ENCODE results near the gene TMEM60. TPM values are rescaled to one million over a fixed set of nuclear protein-coding genes. Genes with fewer than 3 reads are reported as not detected.

TMEM60 gene
- total and polyA plus RNA-seq, 12 donors: 4.7 to 15.6 (median 7.9) TPM

DNA sequence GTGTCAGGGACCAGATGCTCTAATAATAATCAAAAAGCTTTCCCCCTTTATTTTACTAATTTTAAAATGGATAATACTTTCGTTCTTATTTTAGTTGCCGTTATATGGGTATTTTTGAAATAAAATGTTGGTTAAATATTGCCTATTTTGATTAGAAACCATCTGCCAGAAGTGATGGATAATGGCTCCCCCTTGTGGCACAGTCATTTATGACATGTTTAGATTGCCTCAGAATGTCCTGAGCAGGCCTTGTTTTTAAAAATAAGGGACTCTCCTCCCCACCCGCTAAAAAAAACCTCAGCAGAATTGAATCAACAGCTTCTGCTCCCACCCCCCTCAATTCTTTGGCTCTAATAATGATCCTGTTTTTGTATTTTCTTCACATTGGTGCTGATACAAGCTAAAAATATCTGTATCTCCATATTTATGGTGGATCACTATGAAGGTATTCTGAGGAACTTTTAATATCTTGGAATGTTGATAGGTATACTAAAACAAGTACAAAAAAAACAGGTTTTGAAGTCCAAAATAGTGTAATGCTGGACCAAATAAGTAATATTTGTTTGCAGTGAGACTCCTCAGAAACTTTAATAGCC, 38.8 kb downstream of the TMEM60 start:
- Histone ChIP-seq H3K27me3 (no peaks in the 10 kb centered on the region), H3K4me1 (peaks cover 0 to 23% (median 15%) of the 10 kb centered on the region in 9 donors), H3K4me3 (no peak overlapping the region), H3K36me3 (peaks cover 0 to 3% (median 0%) of the 10 kb centered on the region in 9 donors), H3K27ac (peak overlapping the region in 1 of 10 donors; percentile 13), H3K9me3 (no peaks in the 10 kb centered on the region)
- TF ChIP-seq, protein P1, sequence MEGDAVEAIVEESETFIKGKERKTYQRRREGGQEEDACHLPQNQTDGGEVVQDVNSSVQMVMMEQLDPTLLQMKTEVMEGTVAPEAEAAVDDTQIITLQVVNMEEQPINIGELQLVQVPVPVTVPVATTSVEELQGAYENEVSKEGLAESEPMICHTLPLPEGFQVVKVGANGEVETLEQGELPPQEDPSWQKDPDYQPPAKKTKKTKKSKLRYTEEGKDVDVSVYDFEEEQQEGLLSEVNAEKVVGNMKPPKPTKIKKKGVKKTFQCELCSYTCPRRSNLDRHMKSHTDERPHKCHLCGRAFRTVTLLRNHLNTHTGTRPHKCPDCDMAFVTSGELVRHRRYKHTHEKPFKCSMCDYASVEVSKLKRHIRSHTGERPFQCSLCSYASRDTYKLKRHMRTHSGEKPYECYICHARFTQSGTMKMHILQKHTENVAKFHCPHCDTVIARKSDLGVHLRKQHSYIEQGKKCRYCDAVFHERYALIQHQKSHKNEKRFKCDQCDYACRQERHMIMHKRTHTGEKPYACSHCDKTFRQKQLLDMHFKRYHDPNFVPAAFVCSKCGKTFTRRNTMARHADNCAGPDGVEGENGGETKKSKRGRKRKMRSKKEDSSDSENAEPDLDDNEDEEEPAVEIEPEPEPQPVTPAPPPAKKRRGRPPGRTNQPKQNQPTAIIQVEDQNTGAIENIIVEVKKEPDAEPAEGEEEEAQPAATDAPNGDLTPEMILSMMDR (IDR thresholded peaks at IDR 0.05): peak; percentile 67 to 89 (median 84)
- ATAC-seq (peak in 6 of 8 donors; percentile 33 to 84 (median 76)), DNase-seq (peak in 1 of 2 donors; percentile 73)
- 3 to 4% methylated on average over 3 of the region's 3 CpGs for WGBS, 2 donors
- intact Hi-C loops (cut with DNase I): loop anchor here in 9 of 10 donors (1.0 to 10.0 kb wide), 8 partner anchors 97 to 325 kb away; no protein-coding TSS in a partner anchor

DNA sequence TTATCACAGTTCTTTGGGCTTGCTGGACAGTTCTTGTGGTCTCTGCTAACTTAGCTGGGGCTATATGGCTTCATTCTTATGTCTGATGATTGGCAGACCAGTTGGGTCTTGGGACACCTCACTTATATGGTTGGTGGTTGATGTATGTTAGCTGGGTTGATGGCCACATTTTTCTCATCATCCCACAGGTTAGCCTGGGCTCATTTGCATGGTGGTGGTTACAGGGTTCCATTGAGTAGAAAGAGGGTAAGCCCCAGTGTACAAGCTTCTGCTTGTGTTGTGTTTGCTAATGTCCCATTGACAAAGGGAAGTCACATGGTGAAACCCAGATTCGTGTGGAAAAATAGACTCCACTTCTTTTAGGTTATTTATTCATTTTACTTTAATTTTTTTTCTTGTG, 40.6 kb downstream of the TMEM60 start:
- H3K4me1 ChIP-seq: peaks cover 0 to 22% (median 10%) of the 10 kb centered on the region in 9 donors
- H3K36me3 ChIP-seq: peaks cover 0 to 3% (median 0%) of the 10 kb centered on the region in 9 donors
- intact Hi-C loops (cut with DNase I): loop anchor here in 6 of 10 donors (2.0 to 10.0 kb wide), 5 partner anchors 95 to 323 kb away; no protein-coding TSS in a partner anchor
- no peaks in the 10 kb centered on the region for H3K27me3 ChIP-seq
- ATAC-seq: no peak
- no peak overlapping the region for H3K27ac ChIP-seq
- H3K4me3 ChIP-seq: no peak overlapping the region
- TF ChIP-seq, protein P1 (IDR thresholded peaks at IDR 0.05): no peak
- DNase-seq: no peak
- 15 to 30% methylated on average over 1 of the region's 1 CpG for WGBS, 2 donors
- H3K9me3 ChIP-seq: no peaks in the 10 kb centered on the region

- DNase-seq (no peak), ATAC-seq (no peak)
- TF ChIP-seq, protein P1 (IDR thresholded peaks at IDR 0.05): no peak
- H3K27ac ChIP-seq: no peak overlapping the region
- no peak overlapping the region for H3K4me3 ChIP-seq
- intact Hi-C loops (cut with DNase I): loop anchor here in 2 of 10 donors (10.0 kb wide), 2 partner anchors 308 to 318 kb away; no protein-coding TSS in a partner anchor
- H3K9me3 ChIP-seq: no peaks in the 10 kb centered on the region
- no peaks in the 10 kb centered on the region for H3K27me3 ChIP-seq
- WGBS, 2 donors: 61 to 75% methylated on average over 1 of the region's 1 CpG
- peaks cover 0 to 24% (median 9%) of the 10 kb centered on the region in 9 donors for H3K4me1 ChIP-seq
- peaks cover 0 to 34% (median 4%) of the 10 kb centered on the region in 9 donors for H3K36me3 ChIP-seq
Measured at GRCh38 chr7:77753173-77753572, 45.1 kb downstream of the TMEM60 start.

DNA sequence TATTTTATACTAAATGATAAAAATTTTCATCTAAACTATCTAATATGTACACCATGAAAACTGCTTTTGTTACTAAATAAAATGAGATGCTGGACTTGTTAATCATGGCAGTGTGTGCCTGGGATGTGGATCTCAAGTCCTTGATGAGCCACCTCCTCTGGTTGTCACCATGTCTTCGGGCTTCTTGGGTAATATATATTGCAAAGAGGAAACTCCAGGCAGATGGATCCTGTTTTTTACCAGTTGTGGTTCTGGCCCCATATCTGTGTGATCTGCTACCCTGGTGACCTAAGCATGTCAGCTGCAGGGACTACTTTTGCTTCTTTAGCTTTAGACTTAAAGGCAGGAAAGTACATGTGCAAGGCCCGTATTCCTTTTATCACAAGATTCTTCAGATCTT, 46.2 kb downstream of the TMEM60 start:
- Histone ChIP-seq H3K9me3 (no peaks in the 10 kb centered on the region), H3K4me1 (peaks cover 0 to 28% (median 12%) of the 10 kb centered on the region in 9 donors), H3K36me3 (peaks cover 0 to 38% (median 4%) of the 10 kb centered on the region in 9 donors), H3K4me3 (no peak overlapping the region), H3K27ac (no peak overlapping the region), H3K27me3 (no peaks in the 10 kb centered on the region)
- intact Hi-C loops (cut with DNase I): loop anchor here in 2 of 10 donors (10.0 kb wide), 2 partner anchors 307 to 317 kb away; no protein-coding TSS in a partner anchor
- ATAC-seq (peak in 5 of 8 donors; percentile 38 to 51 (median 46)), DNase-seq (no peak)
- TF ChIP-seq, protein P1 (IDR thresholded peaks at IDR 0.05): no peak
- 48 to 53% methylated on average over 2 of the region's 2 CpGs for WGBS, 2 donors

All from heart right ventricle (tissue), 16 donors.